Epithelial cell of proximal tubule (primary cell): ENCODE data around the gene SDHB. TPM values are rescaled to one million over a fixed set of nuclear protein-coding genes. Genes with fewer than 3 reads are reported as not detected.

Experiments used
- DNase-seq: peaks from one replicate; pipeline ENCODE4 v3.0.0-alpha.2; 2011; ENCODE audit warnings: low read depth
- H3K4me3 ChIP-seq: 2 replicates; pipeline ENCODE4 v1.5.1; 2011; ENCODE audit warnings: low read depth, mild to moderate bottlenecking, low read length
- total RNA-seq: library from RNA; depleted of rRNA; stranded (reverse); fragments of >200 nt; gene quantifications from 2 replicates; pipeline ENCODE4 v1.2.3, GENCODE V29; 2015
- TF ChIP-seq, protein P1 (sequence below): conservative IDR thresholded peaks from 2 replicates; pipeline ENCODE4 v1.5.1; 2012; ENCODE audit warnings: low read depth, mild to moderate bottlenecking, low read length

SDHB gene
- total RNA-seq, 1 donor from 2014 or later = 118 TPM

DNA sequence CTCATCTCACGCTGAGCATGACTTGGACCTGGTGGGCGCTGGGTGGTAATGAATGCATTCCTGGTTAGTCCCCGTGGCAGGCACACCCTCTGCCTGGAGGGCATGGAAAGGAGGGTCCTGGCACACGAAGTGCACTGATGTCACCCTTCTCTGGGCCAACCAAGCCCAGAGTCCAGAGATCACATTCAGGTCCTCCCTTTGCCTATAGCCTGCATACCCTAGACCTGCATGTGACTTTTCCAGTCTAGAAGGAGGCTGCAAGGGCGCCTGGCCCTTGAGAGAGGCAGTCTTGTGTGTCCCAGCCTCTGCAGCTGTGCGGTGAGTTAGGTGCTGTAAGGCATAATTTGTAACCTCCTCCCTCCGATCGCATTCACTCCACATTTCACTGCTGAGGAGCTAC lies 43.3 kb upstream of the SDHB start:
- TF ChIP-seq, protein P1, sequence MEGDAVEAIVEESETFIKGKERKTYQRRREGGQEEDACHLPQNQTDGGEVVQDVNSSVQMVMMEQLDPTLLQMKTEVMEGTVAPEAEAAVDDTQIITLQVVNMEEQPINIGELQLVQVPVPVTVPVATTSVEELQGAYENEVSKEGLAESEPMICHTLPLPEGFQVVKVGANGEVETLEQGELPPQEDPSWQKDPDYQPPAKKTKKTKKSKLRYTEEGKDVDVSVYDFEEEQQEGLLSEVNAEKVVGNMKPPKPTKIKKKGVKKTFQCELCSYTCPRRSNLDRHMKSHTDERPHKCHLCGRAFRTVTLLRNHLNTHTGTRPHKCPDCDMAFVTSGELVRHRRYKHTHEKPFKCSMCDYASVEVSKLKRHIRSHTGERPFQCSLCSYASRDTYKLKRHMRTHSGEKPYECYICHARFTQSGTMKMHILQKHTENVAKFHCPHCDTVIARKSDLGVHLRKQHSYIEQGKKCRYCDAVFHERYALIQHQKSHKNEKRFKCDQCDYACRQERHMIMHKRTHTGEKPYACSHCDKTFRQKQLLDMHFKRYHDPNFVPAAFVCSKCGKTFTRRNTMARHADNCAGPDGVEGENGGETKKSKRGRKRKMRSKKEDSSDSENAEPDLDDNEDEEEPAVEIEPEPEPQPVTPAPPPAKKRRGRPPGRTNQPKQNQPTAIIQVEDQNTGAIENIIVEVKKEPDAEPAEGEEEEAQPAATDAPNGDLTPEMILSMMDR = no peak
- H3K4me3 ChIP-seq = no peak overlapping the region
- DNase-seq = no peak

DNA sequence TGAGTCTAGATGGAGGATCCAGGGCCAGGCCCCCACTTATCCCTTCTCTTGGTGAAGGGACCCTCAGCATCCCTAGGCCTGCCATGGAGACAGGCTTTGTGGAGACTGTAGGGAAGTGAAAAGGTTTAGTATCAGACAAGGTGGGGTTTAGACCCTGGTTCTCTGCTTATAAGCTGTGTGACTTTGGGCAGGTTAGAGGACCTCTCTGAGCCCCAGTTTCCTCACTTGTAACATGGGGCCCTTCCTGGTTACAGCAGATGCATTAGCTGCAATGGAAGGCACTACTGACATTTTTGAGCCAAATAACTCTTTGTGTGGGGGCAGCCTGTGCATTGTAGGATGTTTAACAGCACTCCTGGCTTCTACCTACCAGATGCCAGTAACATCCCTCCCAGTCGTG lies 42.8 kb upstream of the SDHB start:
- DNase-seq = no peak
- no peak overlapping the region for H3K4me3 ChIP-seq
- TF ChIP-seq, protein P1 = no peak

DNA sequence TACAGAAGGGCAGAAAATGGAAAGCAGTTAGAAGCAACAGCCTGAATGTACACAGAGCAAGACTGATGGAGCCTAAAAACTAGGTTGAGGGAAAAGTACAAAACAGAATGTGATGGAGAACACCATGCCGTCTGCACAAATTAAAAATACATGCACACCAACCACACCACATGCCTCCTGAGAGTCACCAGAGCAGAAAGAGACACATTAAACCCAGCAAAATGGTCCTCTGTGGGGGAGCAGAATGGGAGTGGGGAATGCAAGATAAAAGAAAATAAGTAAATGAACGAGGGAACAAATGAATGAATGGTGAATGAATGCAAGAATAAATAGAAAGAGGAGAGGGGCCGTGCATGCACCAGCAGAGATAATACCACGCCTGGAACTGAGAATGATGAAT lies 41.3 kb upstream of the SDHB start:
- no peak overlapping the region for H3K4me3 ChIP-seq

DNA sequence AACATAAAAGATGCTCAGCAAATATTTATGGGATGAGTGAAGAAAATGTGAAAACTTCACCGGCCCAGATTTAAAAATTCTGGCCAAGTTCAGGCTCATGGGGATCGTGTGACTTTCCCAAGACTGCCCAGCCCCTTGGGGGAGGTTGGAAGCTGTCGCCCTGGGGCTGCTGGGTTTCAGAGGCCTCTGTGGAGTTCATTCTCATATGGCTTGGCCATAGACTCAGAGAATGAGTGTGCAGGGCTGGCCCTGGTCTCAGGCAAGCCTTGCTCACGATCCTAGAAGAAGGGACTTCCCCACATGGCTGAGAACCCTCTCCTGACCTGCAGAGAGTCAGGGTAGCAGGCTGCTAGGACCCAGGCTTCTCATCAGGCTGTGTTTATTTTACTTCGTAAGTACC lies 40.8 kb upstream of the SDHB start:
- no peak for DNase-seq
- TF ChIP-seq, protein P1 = no peak
- H3K4me3 ChIP-seq = no peak overlapping the region

More for the DNA sequence above, 41.3 kb upstream of the SDHB start:
- TF ChIP-seq, protein P1 = no peak
- DNase-seq = no peak

DNA sequence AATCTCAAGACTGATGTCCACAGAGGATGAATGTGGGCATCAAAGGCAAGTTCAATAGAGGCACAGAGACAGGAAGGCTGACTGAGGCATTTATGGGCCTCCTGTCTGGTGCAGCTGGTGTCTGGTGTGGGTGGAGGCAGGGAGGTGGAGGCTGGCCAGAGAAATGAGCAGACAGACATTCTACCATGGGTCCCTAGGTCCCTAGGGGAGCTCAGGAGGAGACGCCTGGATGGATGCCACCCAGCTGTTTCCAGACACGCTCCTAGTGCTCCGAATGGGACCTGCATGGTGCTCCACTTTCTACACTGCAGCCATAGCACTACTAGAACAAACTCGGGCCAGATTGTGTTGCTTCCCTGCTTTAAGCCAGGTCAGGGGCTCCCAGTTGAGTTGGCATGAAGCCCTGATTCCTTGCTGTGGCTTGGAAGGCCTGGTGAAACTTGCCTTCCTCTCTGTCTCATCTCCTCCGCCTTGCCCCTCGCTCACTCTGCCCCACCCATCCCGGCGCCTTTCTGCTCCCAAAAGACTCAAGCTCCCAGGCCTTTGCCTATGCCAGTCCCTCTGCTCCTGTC lies 40.1 kb upstream of the SDHB start:
- TF ChIP-seq, protein P1 = no peak
- no peak overlapping the region for H3K4me3 ChIP-seq
- DNase-seq = no peak

DNA sequence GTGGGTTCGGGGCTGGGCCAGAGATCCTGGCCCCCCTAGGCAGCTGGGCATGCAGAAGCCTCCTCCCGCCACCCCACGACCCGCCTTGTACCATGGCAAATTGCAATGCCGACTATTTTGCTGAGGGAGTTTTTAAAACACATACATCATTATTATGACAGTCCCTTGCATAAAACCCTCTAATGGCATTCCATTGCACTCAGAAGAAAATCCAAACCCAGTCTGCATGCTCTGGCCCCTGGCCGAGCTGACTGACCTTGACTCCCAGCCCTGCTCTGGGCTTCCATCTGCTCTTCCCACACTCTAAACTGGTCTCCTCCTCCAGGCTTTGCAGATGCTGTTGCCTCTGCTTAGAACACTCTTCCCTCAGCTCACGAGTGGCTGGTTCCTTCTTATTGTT lies 37.4 kb upstream of the SDHB start:
- DNase-seq = no peak
- H3K4me3 ChIP-seq = no peak overlapping the region
- TF ChIP-seq, protein P1 = no peak

DNA sequence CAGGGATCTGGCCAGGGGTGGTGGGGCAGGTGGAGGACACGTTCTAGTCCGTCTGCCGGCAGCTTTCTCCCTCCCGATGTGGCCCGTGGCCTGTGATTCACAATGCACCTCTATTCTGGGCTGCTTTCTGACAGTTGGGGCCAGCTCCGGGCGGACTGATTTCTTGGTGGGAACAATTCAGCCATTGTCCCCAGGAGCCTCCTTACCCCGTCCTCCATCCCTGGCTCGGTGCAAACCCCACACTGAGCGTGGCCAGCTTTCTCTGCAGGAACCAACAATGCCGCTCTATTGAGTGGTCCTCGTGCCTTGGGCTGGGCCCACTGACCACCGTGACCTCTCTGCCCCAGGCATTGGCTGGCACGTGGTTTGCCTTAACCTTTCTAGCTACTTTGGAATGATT lies 35.7 kb upstream of the SDHB start:
- no peak for DNase-seq
- H3K4me3 ChIP-seq = no peak overlapping the region
- TF ChIP-seq, protein P1 = no peak
